Activated T-helper 17 cell treated with anti-CD3 and anti-CD28 coated beads, Interleukin-2, amount 50 U/mL, for 72 hours (primary cell): ENCODE measurements around the gene NOP9. TPM values are rescaled to one million over a fixed set of nuclear protein-coding genes. Genes with fewer than 3 reads are reported as not detected.

Experiments used
- ATAC-seq: fragments of 150-1000 bp; cut with Tn5 transposase; replicated peaks from 2 replicates; pipeline ENCODE4 v1.10.0; 2021; ENCODE audit warnings: mild to moderate bottlenecking, moderate library complexity
- H3K27ac Mint-ChIP-seq: one replicate; pipeline ENCODE4 v1.8.0; 2022; ENCODE audit warnings: mixed read lengths
- H3K27me3 Mint-ChIP-seq: one replicate; pipeline ENCODE4 v1.8.0; 2022; ENCODE audit warnings: mixed read lengths
- H3K36me3 Mint-ChIP-seq: one replicate; pipeline ENCODE4 v1.8.0; 2022; ENCODE audit warnings: low read depth, mild to moderate bottlenecking, mixed read lengths
- H3K4me1 Mint-ChIP-seq: one replicate; pipeline ENCODE4 v1.8.0; 2022; ENCODE audit warnings: mixed read lengths
- H3K4me3 Mint-ChIP-seq: one replicate; pipeline ENCODE4 v1.8.0; 2022; ENCODE audit warnings: mild to moderate bottlenecking, mixed read lengths
- H3K9me3 Mint-ChIP-seq: one replicate; pipeline ENCODE4 v1.8.0; 2022; ENCODE audit warnings: mixed read lengths
- total RNA-seq, 2 donors: library from RNA; stranded (reverse); gene quantifications; one replicate each; pipeline ENCODE4 v1.2.3, GENCODE V29; 2022

The NOP9 gene, protein sequence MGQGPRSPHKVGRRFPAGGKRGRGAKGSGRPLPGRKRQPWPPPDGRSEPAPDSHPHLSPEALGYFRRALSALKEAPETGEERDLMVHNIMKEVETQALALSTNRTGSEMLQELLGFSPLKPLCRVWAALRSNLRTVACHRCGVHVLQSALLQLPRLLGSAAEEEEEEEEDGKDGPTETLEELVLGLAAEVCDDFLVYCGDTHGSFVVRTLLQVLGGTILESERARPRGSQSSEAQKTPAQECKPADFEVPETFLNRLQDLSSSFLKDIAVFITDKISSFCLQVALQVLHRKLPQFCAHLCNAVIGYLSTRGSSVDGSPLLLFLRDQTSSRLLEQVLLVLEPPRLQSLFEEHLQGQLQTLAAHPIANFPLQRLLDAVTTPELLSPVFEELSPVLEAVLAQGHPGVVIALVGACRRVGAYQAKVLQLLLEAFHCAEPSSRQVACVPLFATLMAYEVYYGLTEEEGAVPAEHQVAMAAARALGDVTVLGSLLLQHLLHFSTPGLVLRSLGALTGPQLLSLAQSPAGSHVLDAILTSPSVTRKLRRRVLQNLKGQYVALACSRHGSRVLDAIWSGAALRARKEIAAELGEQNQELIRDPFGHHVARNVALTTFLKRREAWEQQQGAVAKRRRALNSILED
- 10 to 100 TPM; 21.2 to 42.2 TPM for total RNA-seq

DNA sequence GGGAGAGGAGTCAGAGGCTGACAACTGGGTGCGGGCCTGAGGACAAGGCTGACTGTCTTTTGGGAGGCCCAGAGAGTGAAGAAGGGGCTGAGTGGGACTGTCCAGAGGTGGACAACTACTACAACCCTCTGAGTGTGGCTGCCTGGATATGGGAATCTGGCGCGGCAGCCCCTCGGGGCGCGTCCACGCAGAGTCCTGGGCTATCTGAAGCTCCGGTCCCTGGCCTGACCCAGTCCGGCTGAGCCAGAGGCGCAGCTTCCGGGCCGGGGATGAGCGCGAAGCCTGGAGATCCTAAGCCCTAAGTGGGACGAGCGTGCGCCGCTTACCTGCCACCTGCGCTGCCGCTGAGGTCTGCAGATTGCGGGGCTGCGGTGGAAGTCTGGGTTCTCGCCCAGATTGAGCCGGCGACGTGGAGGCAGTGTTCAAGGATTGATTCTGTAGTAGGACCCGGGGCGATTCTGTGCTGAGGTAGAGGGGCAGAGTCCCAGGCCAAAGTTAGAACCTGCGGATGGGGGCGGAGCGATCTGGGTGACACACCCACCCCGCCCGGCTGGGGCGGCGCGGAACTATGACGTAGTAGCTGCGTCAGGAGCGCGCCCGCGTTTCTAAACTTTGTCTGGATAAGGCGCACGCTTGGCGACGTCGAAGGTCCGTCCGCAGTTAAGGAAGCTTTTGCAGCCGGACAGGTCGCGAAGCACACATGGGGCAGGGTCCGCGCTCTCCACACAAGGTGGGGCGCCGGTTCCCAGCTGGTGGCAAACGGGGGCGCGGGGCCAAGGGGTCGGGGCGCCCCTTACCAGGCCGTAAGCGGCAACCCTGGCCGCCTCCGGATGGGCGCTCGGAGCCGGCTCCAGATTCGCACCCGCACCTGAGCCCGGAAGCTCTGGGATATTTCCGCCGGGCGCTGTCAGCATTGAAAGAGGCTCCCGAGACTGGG lies at the start of gene NOP9, which contains the start of gene DHRS1:
Gene NOP9, plus strand, starts transcription at position 596 of the 937 bp plus-strand sequence. Its CDS starts 105 bp downstream, at position 701.
Gene DHRS1, minus strand, starts transcription at position 526 of the 937 bp plus-strand sequence. CDS start 674 bp downstream, outside the sequence.
- Mint-ChIP-seq H3K9me3 (no peaks in the 10 kb centered on the region), H3K4me1 (peaks cover 24% of the 10 kb centered on the region), H3K36me3 (peaks cover 69% of the 10 kb centered on the region), H3K4me3 (peak within 1 kb of the TSS; percentile 95), H3K27me3 (no peaks in the 10 kb centered on the region), H3K27ac (peak within 1 kb of the TSS; percentile 96)
- ATAC-seq: peak; percentile 84

DNA sequence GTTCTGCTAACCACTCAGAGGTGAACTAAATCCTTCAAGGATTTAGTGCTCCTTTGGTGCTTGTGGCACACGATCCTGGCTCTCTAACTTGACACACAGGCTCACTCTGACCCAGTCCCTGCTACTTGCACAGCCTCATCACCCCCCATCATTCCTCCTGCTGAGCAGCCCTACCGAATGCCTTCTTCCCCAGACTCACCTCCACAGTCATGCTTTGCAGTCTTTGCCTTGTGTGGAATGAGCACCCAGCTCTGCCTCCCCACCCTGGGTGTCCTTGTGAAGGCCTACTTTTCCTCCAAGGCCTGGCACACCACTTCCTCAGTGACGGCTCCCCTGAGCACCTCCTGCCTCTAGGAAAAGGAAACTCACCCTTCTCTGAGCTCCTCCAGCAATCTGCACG lies 49.3 kb upstream of the NOP9 start:
- no peaks in the 10 kb centered on the region for H3K27me3 Mint-ChIP-seq
- H3K4me1 Mint-ChIP-seq: peaks cover 31% of the 10 kb centered on the region
- H3K4me3 Mint-ChIP-seq: peak overlapping the region; percentile 12
- ATAC-seq: no peak
- peaks cover 15% of the 10 kb centered on the region for H3K36me3 Mint-ChIP-seq
- H3K9me3 Mint-ChIP-seq: no peaks in the 10 kb centered on the region
- peak overlapping the region; percentile 74 for H3K27ac Mint-ChIP-seq

DNA sequence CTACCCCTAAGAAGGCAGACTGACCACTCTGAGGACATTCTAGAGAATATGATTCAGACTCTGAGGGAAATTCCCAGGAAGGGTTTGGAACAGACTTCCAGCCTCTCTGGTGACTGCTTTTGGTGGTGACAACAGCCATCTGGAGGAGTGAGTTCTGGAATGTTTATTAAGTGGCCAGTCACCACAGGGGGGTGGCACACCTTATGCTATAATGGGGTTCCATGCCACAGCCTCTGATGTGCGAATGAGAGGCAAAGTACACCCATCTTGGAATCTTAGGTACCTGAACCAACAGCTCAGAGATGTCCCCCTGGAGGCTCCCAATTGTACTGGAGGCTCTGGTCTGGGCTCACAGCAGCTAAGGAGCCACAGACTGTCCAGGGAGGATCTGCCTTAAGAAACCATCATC lies 47.8 kb upstream of the NOP9 start:
- no peak for ATAC-seq
- Mint-ChIP-seq H3K36me3 (peaks cover 19% of the 10 kb centered on the region), H3K4me3 (no peak overlapping the region), H3K27me3 (no peaks in the 10 kb centered on the region), H3K27ac (peak overlapping the region; percentile 29), H3K9me3 (no peaks in the 10 kb centered on the region), H3K4me1 (peaks cover 28% of the 10 kb centered on the region)

DNA sequence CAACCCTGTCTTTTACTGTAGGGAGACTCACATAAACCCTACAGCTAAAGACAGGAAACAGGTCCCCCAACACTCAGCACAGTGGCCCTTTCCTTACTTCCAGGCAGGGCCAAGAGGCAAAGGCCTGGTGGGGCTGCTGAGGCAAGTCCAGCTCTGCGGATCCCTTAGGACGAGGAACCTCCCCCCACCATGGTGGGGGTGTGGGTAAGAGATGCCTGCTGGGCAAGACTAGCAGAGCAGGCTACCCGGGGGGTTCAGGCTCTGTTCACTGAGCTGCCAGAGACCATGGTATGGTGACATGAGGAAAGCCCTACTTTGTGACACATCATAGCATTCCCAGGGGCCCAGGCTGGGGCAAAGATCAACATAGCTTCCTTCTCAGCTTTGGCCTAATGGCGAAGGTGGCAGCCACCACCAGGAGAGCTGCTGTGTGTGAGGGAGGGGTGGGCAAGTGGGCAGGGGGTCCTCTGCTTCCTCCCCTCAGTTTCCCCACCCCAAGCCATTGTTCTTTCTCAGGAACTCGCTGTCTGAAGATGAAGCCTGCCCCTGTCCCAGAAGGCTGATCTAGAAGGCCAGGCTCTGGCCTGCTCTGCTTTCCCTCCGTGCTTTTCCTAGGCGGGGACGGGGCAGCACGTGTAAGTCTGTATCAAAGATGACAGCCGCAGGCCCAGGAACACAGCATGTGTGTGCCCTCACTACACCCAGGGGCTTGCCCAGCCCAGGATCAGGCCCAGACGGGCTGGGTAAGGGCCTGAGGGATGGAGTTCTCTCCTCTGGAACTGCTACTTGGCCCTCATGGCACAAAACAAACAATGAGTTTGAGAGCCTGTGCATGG lies 47.1 kb upstream of the NOP9 start:
- Mint-ChIP-seq H3K27ac (no peak overlapping the region), H3K9me3 (no peaks in the 10 kb centered on the region), H3K36me3 (peaks cover 19% of the 10 kb centered on the region), H3K4me1 (peaks cover 22% of the 10 kb centered on the region), H3K4me3 (no peak overlapping the region), H3K27me3 (no peaks in the 10 kb centered on the region)
- ATAC-seq: no peak

DNA sequence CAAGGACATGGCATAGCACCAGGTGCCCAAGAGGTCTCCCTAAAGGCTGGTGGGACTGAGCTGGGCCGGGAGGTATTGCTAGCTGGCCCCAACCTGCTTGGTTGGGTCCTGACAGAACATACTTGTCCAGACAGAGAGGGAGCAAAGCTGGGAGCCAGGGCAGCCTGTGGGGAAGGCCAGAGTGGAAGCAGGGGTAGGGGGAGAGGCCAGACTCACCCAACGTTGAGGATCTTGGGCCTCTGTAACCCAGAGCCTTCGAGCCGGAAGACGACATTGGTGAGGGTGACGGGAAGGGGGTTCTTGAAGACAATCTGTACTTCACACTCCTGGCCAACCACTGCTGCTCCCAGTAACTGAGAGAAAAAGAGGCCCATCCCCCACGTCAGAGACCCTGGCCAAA lies 45.7 kb upstream of the NOP9 start:
- Mint-ChIP-seq H3K36me3 (peaks cover 19% of the 10 kb centered on the region), H3K4me1 (peaks cover 15% of the 10 kb centered on the region), H3K27me3 (no peaks in the 10 kb centered on the region), H3K9me3 (no peaks in the 10 kb centered on the region), H3K4me3 (no peak overlapping the region), H3K27ac (no peak overlapping the region)
- no peak for ATAC-seq

DNA sequence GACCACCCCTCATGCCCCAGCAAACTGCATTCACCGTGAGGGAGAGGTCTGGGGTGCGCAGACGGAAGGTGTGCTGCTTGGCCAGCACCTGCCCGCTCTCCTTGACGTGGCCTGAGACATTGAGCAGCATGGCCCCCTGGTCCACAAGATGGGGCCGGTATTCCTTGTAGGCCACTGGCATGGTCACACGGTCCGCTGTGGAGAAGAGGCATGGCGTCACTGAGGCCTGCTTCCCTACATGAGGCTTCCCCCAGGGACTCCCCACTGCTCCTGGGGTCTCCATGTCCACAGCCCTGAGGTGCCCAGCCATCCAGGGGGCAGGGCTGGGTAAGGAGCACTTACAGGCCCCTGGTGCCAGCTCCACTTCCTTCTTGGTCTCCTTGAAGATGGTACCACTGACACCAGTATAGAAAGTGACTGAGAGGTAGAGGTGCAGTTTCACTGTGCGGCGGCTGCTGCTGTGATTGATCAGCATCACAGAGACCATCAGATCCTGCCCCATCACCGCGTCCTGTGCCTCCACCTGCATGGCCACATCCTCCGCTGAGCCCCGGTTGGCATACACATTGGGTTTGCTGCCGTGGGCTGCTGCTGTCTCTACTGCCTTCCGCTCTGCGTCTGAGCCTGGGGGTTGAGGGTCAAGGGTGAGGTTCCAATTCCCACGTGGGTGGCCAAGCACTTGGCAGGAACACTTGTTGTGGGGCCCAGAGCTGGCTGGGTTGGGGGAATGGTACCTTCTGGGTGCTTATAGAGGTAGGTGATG lies 44.8 kb upstream of the NOP9 start:
- Mint-ChIP-seq H3K27me3 (no peaks in the 10 kb centered on the region), H3K36me3 (peaks cover 19% of the 10 kb centered on the region), H3K27ac (no peak overlapping the region), H3K4me3 (no peak overlapping the region), H3K4me1 (peaks cover 15% of the 10 kb centered on the region), H3K9me3 (no peaks in the 10 kb centered on the region)
- ATAC-seq: no peak

DNA sequence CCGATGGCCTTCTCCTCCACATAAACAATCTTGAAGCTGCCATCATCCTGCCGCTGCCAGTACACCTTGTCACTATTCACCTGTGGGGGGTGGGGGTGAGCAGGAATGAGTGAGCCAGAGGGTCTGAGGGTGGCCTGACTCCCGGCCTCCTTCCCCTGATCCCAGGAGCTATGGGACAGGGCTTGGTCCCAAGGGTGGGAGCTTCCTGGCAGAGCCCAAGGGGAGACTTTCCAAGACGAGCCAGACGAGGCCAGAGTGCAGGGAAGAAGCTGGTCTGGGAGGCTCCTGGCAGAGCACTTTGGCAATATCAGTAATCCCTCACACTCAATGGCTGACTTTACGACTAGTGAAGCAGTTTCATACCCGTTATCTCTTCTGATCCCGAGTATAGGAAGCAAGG lies 44.2 kb upstream of the NOP9 start:
- no peaks in the 10 kb centered on the region for H3K9me3 Mint-ChIP-seq
- H3K27ac Mint-ChIP-seq: no peak overlapping the region
- no peak overlapping the region for H3K4me3 Mint-ChIP-seq
- peaks cover 11% of the 10 kb centered on the region for H3K4me1 Mint-ChIP-seq
- ATAC-seq: no peak
- H3K27me3 Mint-ChIP-seq: no peaks in the 10 kb centered on the region
- peaks cover 19% of the 10 kb centered on the region for H3K36me3 Mint-ChIP-seq

DNA sequence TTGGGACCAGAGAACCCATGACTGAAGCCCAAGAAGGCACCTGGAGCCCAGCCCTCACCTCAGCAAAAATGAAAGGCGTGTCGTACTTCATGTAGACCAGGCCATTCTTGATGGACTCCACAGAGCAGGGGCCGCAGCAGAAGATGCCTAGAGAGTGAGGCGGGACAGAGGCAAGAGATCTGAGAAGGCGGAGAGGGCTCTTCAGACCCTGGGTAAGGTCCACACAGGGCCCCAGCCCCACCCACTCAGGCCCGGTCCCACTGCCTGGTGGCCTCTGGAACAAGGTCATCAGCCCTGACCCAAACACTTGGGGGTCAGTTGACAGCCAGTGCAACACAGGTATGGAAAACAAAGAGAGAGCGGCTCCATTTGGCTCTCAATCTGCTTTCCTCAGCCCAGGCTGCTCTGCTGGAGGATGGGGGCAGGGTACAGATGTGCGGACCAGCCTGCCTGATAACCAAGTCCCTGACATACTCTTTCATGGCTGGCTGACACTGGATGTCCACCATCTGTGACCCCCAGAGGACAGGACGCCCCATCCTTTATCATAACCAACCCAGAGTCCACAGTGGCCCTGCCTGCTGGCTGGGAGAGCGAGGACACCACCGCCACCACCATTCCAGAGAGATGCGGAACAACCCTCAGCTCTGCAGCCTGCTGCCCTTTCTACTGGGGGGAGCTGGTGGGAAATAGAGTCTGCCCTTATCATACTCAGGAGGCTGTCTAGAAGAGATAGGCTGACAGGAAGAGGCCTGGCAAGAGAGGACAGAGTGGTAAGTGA lies 43.5 kb upstream of the NOP9 start:
- Mint-ChIP-seq H3K27me3 (no peaks in the 10 kb centered on the region), H3K4me3 (no peak overlapping the region), H3K4me1 (peaks cover 6% of the 10 kb centered on the region), H3K27ac (no peak overlapping the region), H3K9me3 (no peaks in the 10 kb centered on the region), H3K36me3 (peaks cover 23% of the 10 kb centered on the region)
- no peak for ATAC-seq

DNA sequence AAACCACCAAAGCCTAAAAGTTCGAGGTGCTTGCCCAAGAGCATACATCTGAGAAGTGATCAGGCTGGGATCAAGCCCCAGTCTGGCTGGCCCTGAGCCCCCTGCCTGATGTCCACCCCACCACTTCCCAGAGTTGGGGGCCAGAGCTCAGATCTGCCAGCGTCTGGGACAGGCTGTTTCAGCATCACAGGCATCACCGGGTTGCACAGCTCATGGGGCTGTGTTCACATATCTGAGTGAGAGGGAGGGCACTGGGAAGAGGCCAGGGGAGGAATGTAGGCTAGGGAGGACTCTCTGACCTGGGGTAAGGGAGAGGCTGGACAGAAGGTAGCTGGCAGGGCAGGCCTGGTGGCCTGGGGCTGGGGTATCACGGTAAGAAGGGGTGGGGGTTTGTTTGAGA lies 42.7 kb upstream of the NOP9 start:
- Mint-ChIP-seq H3K36me3 (peaks cover 24% of the 10 kb centered on the region), H3K9me3 (no peaks in the 10 kb centered on the region), H3K4me1 (no peaks in the 10 kb centered on the region), H3K27ac (no peak overlapping the region), H3K4me3 (no peak overlapping the region), H3K27me3 (no peaks in the 10 kb centered on the region)
- no peak for ATAC-seq

DNA sequence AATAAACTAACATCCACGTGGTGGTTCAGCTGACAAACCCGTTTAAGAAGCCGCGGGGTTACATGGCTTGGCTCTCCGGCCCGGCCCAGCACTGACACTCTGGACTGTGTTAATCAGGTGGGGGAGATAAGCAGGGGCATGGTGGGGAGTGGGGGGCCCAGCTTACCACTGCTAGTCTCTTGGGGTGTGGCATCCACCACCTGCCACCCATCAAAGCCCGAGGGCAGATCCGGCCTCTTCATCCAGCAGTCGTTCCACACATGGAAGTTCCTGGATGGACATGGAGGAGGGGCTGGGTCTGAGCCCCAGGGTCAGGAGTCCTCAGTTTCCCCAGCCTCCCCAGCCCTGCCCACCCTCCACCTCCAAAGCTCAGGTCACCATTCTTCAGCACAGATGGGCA lies 41.5 kb upstream of the NOP9 start:
- Mint-ChIP-seq H3K4me1 (no peaks in the 10 kb centered on the region), H3K9me3 (no peaks in the 10 kb centered on the region), H3K36me3 (peaks cover 24% of the 10 kb centered on the region), H3K27ac (no peak overlapping the region), H3K4me3 (no peak overlapping the region), H3K27me3 (no peaks in the 10 kb centered on the region)
- ATAC-seq: no peak

DNA sequence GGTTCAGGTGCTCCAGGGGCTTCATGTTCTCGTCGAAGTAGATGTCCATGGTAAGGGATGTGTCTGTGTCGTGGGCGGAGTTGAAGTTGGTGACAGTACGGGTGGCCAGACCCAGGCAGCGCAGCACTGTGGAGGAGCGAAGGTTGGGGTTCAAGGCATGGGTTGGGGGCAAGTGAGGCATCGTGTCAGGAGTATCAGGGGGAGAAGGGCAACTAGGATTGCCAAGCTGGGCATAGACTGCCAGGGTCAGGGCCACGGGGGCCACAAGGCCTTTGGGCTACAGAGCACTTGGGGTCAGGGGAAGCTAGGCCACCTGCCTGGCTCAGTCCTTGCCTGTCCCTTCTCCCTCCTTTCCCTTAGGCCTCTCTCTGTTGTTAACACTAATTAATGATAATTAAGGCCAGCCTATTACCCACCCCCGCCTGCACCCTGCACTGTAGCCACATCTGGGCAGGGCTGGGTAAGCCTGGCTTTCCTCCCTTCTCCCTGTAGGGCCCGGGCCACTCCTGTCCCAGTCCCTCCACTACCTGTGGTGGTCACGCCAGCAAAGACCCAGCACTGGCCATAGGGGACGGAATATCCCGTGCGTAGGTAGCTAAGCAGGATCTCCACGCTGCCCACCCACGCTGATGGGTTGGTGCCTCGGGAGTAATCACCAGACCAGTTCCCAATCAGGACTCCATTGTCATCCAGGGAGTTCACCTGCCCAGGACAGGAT lies 40.9 kb upstream of the NOP9 start:
- Mint-ChIP-seq H3K36me3 (peaks cover 19% of the 10 kb centered on the region), H3K27me3 (no peaks in the 10 kb centered on the region), H3K27ac (no peak overlapping the region), H3K9me3 (no peaks in the 10 kb centered on the region), H3K4me3 (no peak overlapping the region), H3K4me1 (no peaks in the 10 kb centered on the region)
- no peak for ATAC-seq
